Fibroblast of the aortic adventitia (primary cell): ENCODE data around the gene DMD. TPM values are rescaled to one million over a fixed set of nuclear protein-coding genes. Genes with fewer than 3 reads are reported as not detected.

Experiments used
- DNase-seq: peaks from one replicate; pipeline ENCODE4 v3.0.0-alpha.2; 2010; ENCODE audit warnings: low read depth
- H3K4me3 ChIP-seq: 2 replicates; pipeline ENCODE4 v1.5.1; 2011; ENCODE audit warnings: low read depth, mild to moderate bottlenecking, control low read depth, low read length, moderate library complexity
- CTCF ChIP-seq: IDR thresholded peaks from 2 replicates; pipeline ENCODE4 v1.5.1; 2011; ENCODE audit warnings: mild to moderate bottlenecking, low read length, control low read depth, inconsistent platforms; ENCODE audit not compliant: insufficient read depth
- total RNA-seq: library from RNA; depleted of rRNA; stranded (reverse); fragments of >200 nt; gene quantifications from 2 replicates; pipeline ENCODE4 v1.2.3, GENCODE V29; 2012; ENCODE audit warnings: low replicate concordance

Gene DMD
- total RNA-seq, 1 donor: 10.3 TPM

DNA sequence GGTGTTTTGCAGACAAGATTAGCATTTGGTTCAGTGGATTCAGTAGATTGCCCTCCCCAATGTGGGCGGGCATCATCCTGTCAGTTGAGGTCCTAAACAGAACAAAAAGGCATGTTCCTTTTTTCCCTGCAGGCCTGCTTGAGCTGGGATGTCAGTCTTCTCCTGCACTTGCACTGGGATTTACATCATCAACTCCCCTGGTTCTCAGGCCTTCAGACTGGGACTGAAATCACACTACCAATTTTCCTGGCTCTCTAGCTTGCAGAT is 1860.6 kb downstream of the DMD start:
- no peak overlapping the region for H3K4me3 ChIP-seq
- no peak for TF ChIP-seq CTCF
- no peak for DNase-seq

- no peak overlapping the region for H3K4me3 ChIP-seq
- no peak for DNase-seq
- TF ChIP-seq CTCF: no peak
These were observed 1861.8 kb downstream of the DMD start for GRCh38 chrX:31349515-31349914.

- DNase-seq: no peak
- no peak for TF ChIP-seq CTCF
- H3K4me3 ChIP-seq: no peak overlapping the region
These were observed 1870.8 kb downstream of the DMD start for GRCh38 chrX:31340587-31340986.

DNA sequence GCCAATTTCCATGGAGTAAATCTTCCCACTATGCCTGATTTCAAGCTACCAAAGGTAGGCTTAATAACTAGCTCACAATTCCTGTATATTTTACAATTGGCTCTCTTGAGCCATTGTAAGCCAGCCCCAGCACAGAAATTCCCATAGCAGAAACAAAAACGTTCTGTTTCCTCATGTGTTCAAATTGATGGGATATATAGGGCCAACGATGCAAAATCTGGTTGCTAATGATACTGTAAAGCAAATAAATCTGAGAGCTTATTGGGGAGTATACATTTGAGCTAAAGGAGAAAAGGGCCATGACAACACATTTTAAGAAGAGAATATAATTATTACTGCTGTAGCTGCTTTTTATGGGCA is 1872.4 kb downstream of the DMD start:
- TF ChIP-seq CTCF: no peak
- no peak overlapping the region for H3K4me3 ChIP-seq
- DNase-seq: no peak

- no peak overlapping the region for H3K4me3 ChIP-seq
- DNase-seq: no peak
- no peak for TF ChIP-seq CTCF
These were observed 1874.0 kb downstream of the DMD start for GRCh38 chrX:31337332-31337731.

DNA sequence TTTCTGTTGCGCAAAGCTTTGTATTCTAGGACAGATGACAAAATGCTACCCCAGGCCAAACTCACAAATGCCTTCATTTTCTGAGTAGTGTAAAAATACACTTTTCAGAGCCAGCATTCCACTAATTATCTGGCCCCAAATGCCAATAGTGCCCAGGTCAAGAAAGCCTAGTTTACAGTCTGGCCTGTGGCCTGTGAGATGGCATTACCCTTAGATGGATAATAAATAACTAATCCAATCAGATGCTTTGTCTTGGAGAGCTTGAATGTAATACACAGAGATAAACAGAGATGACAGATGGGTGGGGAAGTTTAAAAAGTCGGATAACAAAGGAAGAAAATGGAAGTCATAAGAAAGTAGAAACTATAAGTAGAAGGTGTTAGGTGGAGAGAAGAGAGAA is 1874.9 kb downstream of the DMD start:
- no peak for DNase-seq
- no peak overlapping the region for H3K4me3 ChIP-seq
- no peak for TF ChIP-seq CTCF

- no peak overlapping the region for H3K4me3 ChIP-seq
- DNase-seq: no peak
- TF ChIP-seq CTCF: no peak
These were observed 1876.4 kb downstream of the DMD start for GRCh38 chrX:31334997-31335396.
